ENCODE results near the gene HBG2.

DNA sequence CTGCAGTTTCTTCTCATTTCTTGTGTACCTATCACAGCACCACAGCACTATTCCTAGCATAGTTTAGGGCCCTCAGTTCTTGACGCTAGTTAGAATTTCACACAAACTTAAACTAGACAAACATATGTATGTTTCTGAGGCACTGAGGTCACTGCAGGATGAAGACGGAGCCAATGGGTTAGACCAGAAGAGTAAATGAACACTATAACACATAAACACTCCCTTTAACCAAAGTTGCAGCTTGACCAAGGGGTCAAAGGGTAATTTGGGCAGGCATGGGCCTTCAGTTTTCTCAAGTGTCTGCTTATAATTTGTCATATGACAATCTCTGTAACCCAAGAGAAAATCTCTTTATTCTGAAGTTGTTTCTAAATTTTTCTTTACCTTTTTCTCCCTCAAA lies 28.0 kb upstream of the HBG2 start:
- TF ChIP-seq CTCF (IDR thresholded peaks at IDR 0.05 in 4 of 5, conservative IDR thresholded peaks at IDR 0.05 in 1 of 5): no peak
- no peak for TF ChIP-seq POLR2A (IDR thresholded peaks at IDR 0.05)
